Pancreas (tissue), 10 donors: Measurements from ENCODE around the gene ELP1. TPM values are rescaled to one million over a fixed set of nuclear protein-coding genes. Genes with fewer than 3 reads are reported as not detected.

Experiments
- ATAC-seq, 4 donors: fragments of 200-7000 bp; cut with Tn5 transposase; one replicate each; pipeline versions ENCODE4 v1.8.0 to v1.9.1; 2020; ENCODE audit warnings: mild to moderate bottlenecking in 4 of 4, moderate library complexity in 4 of 4
- DNase-seq, 6 donors: peaks; one replicate each; pipeline ENCODE4 v3.0.0-alpha.2; 2020
- FAIRE-seq: peaks from 2 replicates; lab custom pipeline; 2012; peaks lifted over from hg19 to GRCh38; lab: Jason Lieb, UNC
- H3K27ac ChIP-seq, 4 donors: fragments of 200-600 bp; sonication (generic); 1 replicate in 3 of 4; 2 replicates in 1 of 4; pipeline versions ENCODE4 v1.5.0 to v1.8.0; 2020
- H3K27me3 ChIP-seq, 4 donors: fragments of 200-600 bp; one replicate each; pipeline ENCODE4 v1.8.0; 2021
- H3K36me3 ChIP-seq, 3 donors: fragments of 200-600 bp; sonication (generic) in 1 of 3; one replicate each; pipeline versions ENCODE4 v1.5.0 to v1.8.0; 2020 to 2021
- H3K4me1 ChIP-seq, 3 donors: fragments of 200-600 bp; one replicate each; pipeline ENCODE4 v1.8.0; 2021
- H3K4me3 ChIP-seq, 4 donors: fragments of 200-600 bp; sonication (generic) in 2 of 4; one replicate each; pipeline versions ENCODE4 v1.5.0 to v1.8.0; 2020 to 2021
- H3K9me3 ChIP-seq, 4 donors: fragments of 200-600 bp; one replicate each; pipeline ENCODE4 v1.8.0; 2021
- WGBS, 2 donors: extraction: QIAGEN DNeasy Blood & Tissue Kit; methylation state at CpG; one replicate each; pipeline ENCODE4 v1.1.7; 2013; 5-methylcytosine and 5-hydroxymethylcytosine counted together
- intact Hi-C, 3 donors: fragments of 100-400 bp; cut with DNase I; formaldehyde crosslinking; loops; one replicate each; pipeline versions ENCODE4 v1.11.1 to v1.14.2; 2022
- polyA plus RNA-seq, 2 donors: library from polyadenylated mRNA; stranded (reverse); fragments of 200-250 nt; gene quantifications; one replicate each; pipeline ENCODE4 v1.2.3, GENCODE V29; 2013
- total RNA-seq, 6 donors: library from RNA; stranded (reverse); fragmentation: NEBNext Ultra II Directional in 4 of 6; extraction: Animal tissue kit (Norgen Biotek cat#: 25700) in 4 of 6; gene quantifications; one replicate each; pipeline versions ENCODE4 v1.2.1 to v1.2.4, GENCODE V29; 2021 to 2023
- TF ChIP-seq, protein P1 (sequence below), 4 donors: fragments of 200-600 bp; sonication (generic) in 3 of 4; IDR thresholded peaks; one replicate each; pipeline versions ENCODE4 v1.5.0 to v1.8.0; 2021; ENCODE audit warnings: antibody characterized with exemption in 4 of 4
- donor health status: healthy with polysubstance abuse.
- donor health status: DM: no; HTN: no; CAD: no; lungs with moderate emphysema.
- donor health status: DM: no; HTN: no; CAD: no.
- donor health status: control.
- donor health status: control.
- donor health status: Bipolar disorder and iron deficiency.
- donor health status: DM: yes; HTN: yes; CAD: no.
- donor health status: DM: no; HTN: no; CAD: no.
- donor health status: DM: no; HTN: no; CAD: no.
- donor health status: DM: yes; HTN: yes; CAD: no.

ELP1 gene
- total and polyA plus RNA-seq, 8 donors, result 6.9 to 19.2 (median 10.0) TPM

DNA sequence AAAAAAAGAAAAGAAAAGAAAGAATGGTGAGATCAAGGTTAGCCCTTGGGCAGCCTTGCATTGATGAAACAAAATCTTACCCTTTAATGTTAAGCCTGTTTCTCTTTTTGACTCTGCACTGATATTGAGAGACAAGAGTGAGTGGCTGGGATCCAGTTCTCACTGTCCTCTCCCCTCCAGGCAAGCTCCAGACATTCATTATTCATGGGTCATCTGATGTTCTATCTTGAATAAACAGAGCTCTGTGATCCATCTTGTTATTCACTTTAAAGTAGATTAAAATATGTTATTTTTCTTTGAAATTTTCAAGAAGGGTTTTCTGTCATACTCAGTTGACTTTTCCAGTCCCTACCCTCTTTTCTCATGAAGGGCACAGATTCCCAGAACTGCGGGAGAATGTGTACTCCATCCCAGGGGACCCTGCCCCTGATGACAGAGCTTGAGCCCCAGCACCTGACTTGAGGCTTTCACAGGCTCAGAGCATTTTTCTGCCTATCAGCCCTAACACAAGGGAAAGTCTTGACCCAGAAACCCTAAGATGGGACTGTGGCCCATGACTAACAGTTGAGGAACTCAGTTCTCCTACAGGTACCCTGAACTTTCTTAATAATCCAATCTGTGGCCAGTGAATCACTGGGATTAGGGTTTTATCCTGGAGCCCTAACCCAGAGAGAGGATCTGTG, 102.3 kb downstream of the ELP1 start:
- H3K4me1 ChIP-seq, result no peaks in the 10 kb centered on the region
- TF ChIP-seq, protein P1, sequence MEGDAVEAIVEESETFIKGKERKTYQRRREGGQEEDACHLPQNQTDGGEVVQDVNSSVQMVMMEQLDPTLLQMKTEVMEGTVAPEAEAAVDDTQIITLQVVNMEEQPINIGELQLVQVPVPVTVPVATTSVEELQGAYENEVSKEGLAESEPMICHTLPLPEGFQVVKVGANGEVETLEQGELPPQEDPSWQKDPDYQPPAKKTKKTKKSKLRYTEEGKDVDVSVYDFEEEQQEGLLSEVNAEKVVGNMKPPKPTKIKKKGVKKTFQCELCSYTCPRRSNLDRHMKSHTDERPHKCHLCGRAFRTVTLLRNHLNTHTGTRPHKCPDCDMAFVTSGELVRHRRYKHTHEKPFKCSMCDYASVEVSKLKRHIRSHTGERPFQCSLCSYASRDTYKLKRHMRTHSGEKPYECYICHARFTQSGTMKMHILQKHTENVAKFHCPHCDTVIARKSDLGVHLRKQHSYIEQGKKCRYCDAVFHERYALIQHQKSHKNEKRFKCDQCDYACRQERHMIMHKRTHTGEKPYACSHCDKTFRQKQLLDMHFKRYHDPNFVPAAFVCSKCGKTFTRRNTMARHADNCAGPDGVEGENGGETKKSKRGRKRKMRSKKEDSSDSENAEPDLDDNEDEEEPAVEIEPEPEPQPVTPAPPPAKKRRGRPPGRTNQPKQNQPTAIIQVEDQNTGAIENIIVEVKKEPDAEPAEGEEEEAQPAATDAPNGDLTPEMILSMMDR (IDR thresholded peaks at IDR 0.05), result no peak
- DNase-seq, result no peak
- no peaks in the 10 kb centered on the region for H3K9me3 ChIP-seq
- H3K27ac ChIP-seq, result no peak overlapping the region
- whole genome bisulfite sequencing, 2 donors, result 85 to 88% methylated on average over 1 of the region's 1 CpG
- intact Hi-C loops, result no loop called here
- H3K4me3 ChIP-seq, result no peak overlapping the region
- H3K36me3 ChIP-seq, result no peaks in the 10 kb centered on the region
- no peak for ATAC-seq
- no peak for FAIRE-seq
- H3K27me3 ChIP-seq, result no peaks in the 10 kb centered on the region

DNA sequence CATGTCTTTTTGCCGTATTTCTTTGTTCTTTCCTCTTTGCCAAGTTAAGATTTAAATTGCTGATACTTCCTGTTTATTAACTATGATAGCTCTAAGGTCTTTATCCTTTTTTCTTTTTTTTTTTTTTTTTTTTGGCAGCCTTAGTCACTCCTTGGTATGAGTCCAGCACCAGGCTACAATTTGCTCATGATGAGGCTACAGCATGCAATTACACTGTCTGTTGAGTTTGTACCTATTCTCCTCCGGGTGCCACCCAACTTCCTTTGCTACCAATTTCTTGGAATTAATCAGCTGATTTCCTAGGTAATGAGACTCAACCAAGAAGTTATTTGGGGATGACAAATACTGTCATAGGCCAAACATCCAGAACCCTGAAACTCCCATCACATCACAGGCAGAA, 103.7 kb downstream of the ELP1 start:
- WGBS, 2 donors, result 42 to 55% methylated on average over 2 of the region's 2 CpGs
- no peaks in the 10 kb centered on the region for H3K4me1 ChIP-seq
- ATAC-seq (no peak), FAIRE-seq (no peak), DNase-seq (no peak)
- H3K36me3 ChIP-seq, result no peaks in the 10 kb centered on the region
- TF ChIP-seq, protein P1 (IDR thresholded peaks at IDR 0.05), result no peak
- no peak overlapping the region for H3K4me3 ChIP-seq
- no peaks in the 10 kb centered on the region for H3K9me3 ChIP-seq
- intact Hi-C loops, result no loop called here
- H3K27me3 ChIP-seq, result no peaks in the 10 kb centered on the region
- H3K27ac ChIP-seq, result no peak overlapping the region

DNA sequence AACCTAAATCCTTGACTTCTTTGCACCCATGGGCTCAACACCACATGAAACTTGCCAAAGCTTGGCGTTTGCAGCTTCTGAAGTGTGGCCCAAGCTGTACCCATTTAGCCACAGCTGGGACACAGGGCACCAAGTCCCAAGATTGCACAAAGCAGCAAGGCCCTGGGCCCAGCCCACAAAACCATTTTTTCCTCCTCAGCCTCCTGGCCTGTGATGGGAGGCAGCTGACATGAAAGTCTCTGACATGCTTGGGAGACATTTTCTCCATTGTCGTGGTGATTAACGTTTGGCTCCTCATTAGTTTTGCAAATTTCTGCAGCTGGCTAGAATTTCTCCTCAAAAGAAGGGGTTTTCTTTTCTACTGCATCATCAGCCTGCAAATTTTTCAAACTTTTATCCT, 110.1 kb downstream of the ELP1 start:
- FAIRE-seq, result no peak
- Histone ChIP-seq H3K36me3 (no peaks in the 10 kb centered on the region), H3K4me1 (no peaks in the 10 kb centered on the region), H3K9me3 (no peaks in the 10 kb centered on the region), H3K27ac (no peak overlapping the region), H3K27me3 (no peaks in the 10 kb centered on the region), H3K4me3 (no peak overlapping the region)
- ATAC-seq, result no peak
- no peak for DNase-seq
- TF ChIP-seq, protein P1 (IDR thresholded peaks at IDR 0.05), result no peak
- 79% methylated on average over 3 of the region's 3 CpGs for WGBS, 2 donors
- intact Hi-C loops, result no loop called here

Other genes starting within 250 kb of the ELP1 start
- not detected for gene ACTL7B, start 78.1 kb downstream of the ELP1 start, total RNA-seq
- not detected for gene ACTL7B, start 78.1 kb downstream of the ELP1 start, polyA plus RNA-seq
- not detected for gene ACTL7A, start 71.9 kb downstream of the ELP1 start, total RNA-seq
- gene ACTL7A, start 71.9 kb downstream of the ELP1 start, polyA plus RNA-seq, result not detected
- gene ABITRAM, start 276 bp upstream of the ELP1 start, total RNA-seq, result 1 to 10 TPM; 5.7 to 7.6 (median 7.3) TPM
- gene ABITRAM, start 276 bp upstream of the ELP1 start, polyA plus RNA-seq, result 1 to 10 TPM; 7.1 to 8.1 TPM
- gene CTNNAL1, start 79.4 kb upstream of the ELP1 start, total RNA-seq, result 10 to 100 TPM in 4 of 6 donors, 1 to 10 TPM in 2; 8.8 to 19.1 (median 15.3) TPM
- 10 to 100 TPM; 15.9 to 29.7 TPM for gene CTNNAL1, start 79.4 kb upstream of the ELP1 start, polyA plus RNA-seq
- 10 to 100 TPM; 19.1 to 34.1 (median 24.1) TPM for gene TMEM245, start 185.8 kb upstream of the ELP1 start, total RNA-seq
- gene TMEM245, start 185.8 kb upstream of the ELP1 start, polyA plus RNA-seq, result 10 to 100 TPM in 1 of 2 donors, 1 to 10 TPM in 1; 4.9 to 14.4 TPM
- gene FRRS1L, start 233.1 kb upstream of the ELP1 start, total RNA-seq, result 1 to 10 TPM in 2 of 6 donors, under 1 TPM in 4; 0.19 to 2.1 (median 0.80) TPM
- gene FRRS1L, start 233.1 kb upstream of the ELP1 start, polyA plus RNA-seq, result 1 to 10 TPM in 1 of 2 donors, under 1 TPM in 1; 0.42 to 3.0 TPM